Subcutaneous adipose tissue (tissue), 4 donors: Measurements from ENCODE around the gene TRHDE. TPM values are rescaled to one million over a fixed set of nuclear protein-coding genes. Genes with fewer than 3 reads are reported as not detected.

Experiments used
- total RNA-seq, 4 donors: library from RNA; depleted of rRNA; stranded (reverse); fragments of >200 nt; gene quantifications; one replicate each; pipeline ENCODE4 v1.1.0, GENCODE V29; 2016
- TF ChIP-seq, protein P1 (sequence below): fragments of 450-650 bp; IDR thresholded peaks from one replicate; pipeline ENCODE4 v1.5.1; 2016; ENCODE audit warnings: low read depth, mild to moderate bottlenecking, control low read depth, antibody characterized with exemption, moderate library complexity

Gene TRHDE
- total RNA-seq, 4 donors from 2014 or later, result 17.7 to 30.9 (median 26.1) TPM

DNA sequence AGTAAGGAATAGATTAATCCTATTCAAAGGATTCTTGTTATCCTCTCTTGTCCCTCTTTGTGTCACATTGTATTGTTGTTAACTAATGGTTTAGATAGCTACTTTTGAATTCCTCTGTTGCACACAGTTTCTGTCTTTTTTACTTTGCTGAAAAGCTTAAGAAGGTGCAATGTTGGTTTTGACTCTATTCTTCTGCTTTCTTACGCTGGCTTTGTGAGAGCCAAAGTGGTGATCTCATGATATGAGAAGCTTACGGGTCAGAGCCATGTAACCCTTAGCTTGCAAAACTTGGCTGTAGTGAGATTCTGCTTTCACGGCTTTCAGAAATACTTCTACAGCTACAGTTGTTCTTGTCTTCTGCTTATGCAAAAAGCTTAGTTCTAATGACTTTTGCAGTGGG lies 239.7 kb downstream of the TRHDE start:
- TF ChIP-seq, protein P1, sequence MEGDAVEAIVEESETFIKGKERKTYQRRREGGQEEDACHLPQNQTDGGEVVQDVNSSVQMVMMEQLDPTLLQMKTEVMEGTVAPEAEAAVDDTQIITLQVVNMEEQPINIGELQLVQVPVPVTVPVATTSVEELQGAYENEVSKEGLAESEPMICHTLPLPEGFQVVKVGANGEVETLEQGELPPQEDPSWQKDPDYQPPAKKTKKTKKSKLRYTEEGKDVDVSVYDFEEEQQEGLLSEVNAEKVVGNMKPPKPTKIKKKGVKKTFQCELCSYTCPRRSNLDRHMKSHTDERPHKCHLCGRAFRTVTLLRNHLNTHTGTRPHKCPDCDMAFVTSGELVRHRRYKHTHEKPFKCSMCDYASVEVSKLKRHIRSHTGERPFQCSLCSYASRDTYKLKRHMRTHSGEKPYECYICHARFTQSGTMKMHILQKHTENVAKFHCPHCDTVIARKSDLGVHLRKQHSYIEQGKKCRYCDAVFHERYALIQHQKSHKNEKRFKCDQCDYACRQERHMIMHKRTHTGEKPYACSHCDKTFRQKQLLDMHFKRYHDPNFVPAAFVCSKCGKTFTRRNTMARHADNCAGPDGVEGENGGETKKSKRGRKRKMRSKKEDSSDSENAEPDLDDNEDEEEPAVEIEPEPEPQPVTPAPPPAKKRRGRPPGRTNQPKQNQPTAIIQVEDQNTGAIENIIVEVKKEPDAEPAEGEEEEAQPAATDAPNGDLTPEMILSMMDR, result no peak

DNA sequence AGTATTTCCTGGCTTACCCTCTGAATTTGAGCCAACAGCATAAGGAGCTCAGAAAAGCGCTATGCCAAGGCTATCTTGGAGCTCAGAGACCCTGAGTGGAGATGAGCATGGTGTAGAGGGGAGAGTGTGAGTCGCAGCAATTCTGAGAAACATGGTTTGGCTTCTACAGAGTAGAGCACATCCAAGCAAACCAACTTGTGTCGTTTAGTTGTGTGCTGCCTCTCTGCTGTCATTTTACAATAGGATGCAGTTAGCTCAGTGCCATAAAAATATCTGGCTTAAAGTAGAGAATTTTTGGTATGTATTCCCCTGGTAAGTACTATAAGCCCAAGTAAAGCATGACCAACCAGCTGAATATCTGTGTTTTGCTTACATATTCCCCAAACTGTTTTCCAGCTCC lies 249.2 kb downstream of the TRHDE start:
- TF ChIP-seq, protein P1, result no peak

DNA sequence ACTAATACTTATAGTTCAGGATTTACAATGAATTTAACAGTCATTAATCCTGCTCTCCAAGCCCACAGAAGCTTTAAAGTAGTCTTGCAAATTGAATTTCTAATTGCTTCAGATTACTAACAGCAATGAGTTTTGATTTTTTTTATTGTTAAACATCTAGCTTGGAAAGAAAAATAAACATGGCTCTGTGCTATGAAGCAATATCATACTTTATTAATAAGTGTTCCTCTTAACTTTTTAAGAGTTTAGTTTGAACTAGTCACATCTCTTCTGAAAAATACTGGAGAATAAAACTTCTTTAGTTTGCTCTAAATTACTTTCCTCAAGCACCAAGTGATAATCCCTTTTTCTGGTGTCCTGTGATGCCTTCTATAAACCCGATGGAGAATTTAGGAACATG lies 250.2 kb downstream of the TRHDE start:
- TF ChIP-seq, protein P1, result no peak

DNA sequence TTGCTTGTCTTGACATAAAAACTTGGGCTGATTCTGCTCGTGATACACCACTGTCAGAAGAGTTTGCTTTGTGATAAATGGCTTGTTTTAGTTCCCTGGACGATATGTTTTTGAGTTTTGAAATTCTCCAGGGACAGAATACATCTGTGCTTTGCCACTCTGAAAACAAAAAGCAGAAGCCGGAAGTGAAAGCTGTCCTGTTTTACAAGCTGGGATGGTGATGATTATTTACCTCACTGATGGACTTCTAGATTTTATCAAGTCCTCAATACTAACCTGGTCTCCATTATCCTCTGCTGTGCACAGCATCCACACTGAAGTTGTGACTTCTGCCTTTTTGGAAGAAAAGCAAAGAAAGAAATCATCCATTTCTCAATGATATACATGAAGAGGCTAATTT lies 251.6 kb downstream of the TRHDE start:
- TF ChIP-seq, protein P1, result no peak

DNA sequence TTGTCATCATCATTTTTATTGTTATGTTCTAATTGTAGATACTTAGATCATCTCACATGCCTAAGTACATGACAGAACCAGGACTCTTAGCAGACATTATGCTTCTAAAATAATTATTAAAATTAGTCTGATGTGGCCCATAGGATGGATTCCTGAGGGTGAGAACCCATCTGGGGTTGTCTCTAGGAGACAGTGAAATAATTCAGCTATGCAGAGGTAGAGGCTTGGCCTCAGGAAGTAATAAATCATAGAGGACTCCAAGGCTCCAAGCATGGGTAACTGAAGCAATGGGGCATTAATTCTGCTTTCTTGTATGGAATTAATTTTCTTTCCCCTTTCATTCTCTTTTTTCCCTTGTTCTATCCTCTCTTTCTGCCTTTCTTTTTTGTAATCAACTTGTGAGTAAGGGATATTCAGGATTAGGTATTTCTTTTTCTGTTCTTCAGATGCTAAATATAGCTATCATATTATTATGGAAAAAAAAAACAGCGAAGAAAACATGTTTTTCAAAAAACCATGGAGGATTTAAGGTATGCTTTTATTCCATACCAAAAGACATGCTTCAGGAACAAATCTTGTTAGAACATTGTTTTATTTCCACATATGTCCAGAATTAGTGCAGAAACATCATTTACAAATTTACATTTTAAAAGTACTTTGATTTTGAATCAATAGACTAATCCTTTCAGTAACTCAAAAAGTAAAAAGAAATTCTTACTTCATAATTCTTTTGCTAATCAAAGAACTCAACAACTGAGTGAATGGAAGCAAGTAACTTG lies 263.2 kb downstream of the TRHDE start:
- TF ChIP-seq, protein P1, result no peak

DNA sequence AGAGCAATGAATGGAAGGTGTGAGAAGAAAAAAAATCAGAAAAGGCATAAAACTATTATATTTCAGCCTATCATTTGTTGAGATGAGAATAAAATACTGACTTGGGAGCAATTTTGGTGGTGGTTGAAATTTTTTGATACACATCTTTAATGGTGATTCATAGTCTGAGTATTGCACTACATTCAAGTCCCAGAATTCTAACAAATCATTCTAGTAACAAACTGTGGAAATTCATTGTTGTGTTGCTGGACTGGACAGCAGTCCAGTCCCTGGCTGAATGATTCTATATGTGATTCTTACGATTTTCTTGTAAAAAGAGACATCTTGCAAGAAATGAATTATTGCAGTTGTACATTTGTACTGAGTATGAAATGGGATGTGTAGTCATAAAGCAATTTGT lies 268.6 kb downstream of the TRHDE start:
- TF ChIP-seq, protein P1, result no peak

DNA sequence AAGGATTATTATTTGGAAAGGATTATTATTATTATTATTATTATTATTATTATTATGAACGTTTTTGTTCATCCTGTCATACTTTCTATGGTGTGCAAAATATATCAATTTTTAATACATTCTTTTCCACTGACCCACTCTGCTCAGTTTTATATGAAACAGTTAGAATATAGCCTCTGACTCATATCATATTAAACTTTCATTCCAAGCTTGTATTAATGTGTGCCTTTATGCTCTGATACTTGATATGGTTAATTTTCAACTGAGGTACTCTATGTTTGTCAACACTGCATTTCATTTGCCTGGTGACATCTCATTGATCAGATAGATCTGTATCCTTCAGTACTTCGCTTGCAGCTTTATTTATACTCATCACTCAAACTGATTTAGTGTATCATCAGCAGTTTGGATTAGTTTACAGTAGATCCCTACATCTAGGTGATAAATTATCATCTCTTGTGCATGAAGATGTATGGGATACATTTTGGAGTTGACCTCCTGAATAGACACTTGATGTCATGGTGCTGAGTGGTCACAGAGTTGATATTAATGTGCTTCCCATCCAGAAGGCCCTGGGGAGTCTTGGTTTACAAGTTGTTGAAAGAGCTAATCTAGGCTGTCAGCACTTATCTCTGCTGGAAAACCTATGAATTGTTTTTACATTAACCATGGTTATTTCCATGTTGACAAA lies 271.8 kb downstream of the TRHDE start:
- TF ChIP-seq, protein P1, result no peak
